Right lobe of liver (tissue), 6 donors: ENCODE measurements around the gene ATP1A1. TPM values are rescaled to one million over a fixed set of nuclear protein-coding genes. Genes with fewer than 3 reads are reported as not detected.

Source experiments
- ATAC-seq, 4 donors: fragments of 200-7000 bp; cut with Tn5 transposase; one replicate each; pipeline ENCODE4 v1.9.1; 2020; ENCODE audit warnings: mild to moderate bottlenecking in 4 of 4, moderate library complexity in 4 of 4
- DNase-seq, 3 donors: peaks; one replicate each; pipeline ENCODE4 v3.0.0-alpha.2; 2020
- H3K27ac ChIP-seq, 3 donors: fragments of 200-600 bp; one replicate each; pipeline ENCODE4 v1.8.0; 2022
- H3K27me3 ChIP-seq, 2 donors: fragments of 200-600 bp; one replicate each; pipeline ENCODE4 v1.8.0; 2022
- H3K36me3 ChIP-seq, 4 donors: fragments of 200-600 bp; sonication (generic) in 1 of 4; one replicate each; pipeline versions ENCODE4 v1.5.1 to v1.8.0; 2017 to 2022; ENCODE audit warnings: control low read depth in 1 of 4
- H3K4me1 ChIP-seq, 4 donors: fragments of 200-600 bp; sonication (generic) in 1 of 4; one replicate each; pipeline versions ENCODE4 v1.5.1 to v1.8.0; 2017 to 2022; ENCODE audit warnings: control low read depth in 1 of 4
- H3K4me3 ChIP-seq, 3 donors: fragments of 200-600 bp; one replicate each; pipeline ENCODE4 v1.8.0; 2022
- H3K9me3 ChIP-seq, 4 donors: fragments of 200-600 bp; sonication (generic) in 1 of 4; one replicate each; pipeline versions ENCODE4 v1.5.1 to v1.8.0; 2017 to 2022; ENCODE audit warnings: control low read depth in 1 of 4
- CTCF ChIP-seq, 4 donors: fragments of 200-600 bp in 3 of 4; fragments of 450-650 bp in 1 of 4; IDR thresholded peaks; one replicate each; pipeline versions ENCODE4 v1.5.1 to v1.8.0; 2016 to 2022; ENCODE audit warnings: antibody characterized with exemption in 4 of 4, mild to moderate bottlenecking in 2 of 4
- POLR2A ChIP-seq: fragments of 450-650 bp; IDR thresholded peaks from one replicate; pipeline ENCODE4 v1.6.1; 2017; ENCODE audit warnings: antibody characterized with exemption, mild to moderate bottlenecking
- WGBS: methylation state at CpG from one replicate; pipeline ENCODE4 v1.1.6; 2018; ENCODE audit warnings: low coverage, low lambda C conversion rate; ENCODE audit not compliant: insufficient coverage; ENCODE audit errors: missing lambda C conversion rate; 5-methylcytosine and 5-hydroxymethylcytosine counted together
- intact Hi-C, 2 donors: fragments of 100-400 bp; cut with DNase I; formaldehyde crosslinking; loops; one replicate each; pipeline versions ENCODE4 v1.11.2 to v1.14.1; 2022
- total RNA-seq, 6 experiments: library from RNA; depleted of rRNA in 2 of 6; stranded (reverse); fragments of >200 nt in 2 of 6; fragmentation: NEBNext Ultra II Directional in 3 of 6; extraction: Animal tissue kit (Norgen Biotek cat#: 25700) in 3 of 6; gene quantifications; one replicate each; pipeline versions ENCODE4 v1.1.0 to v1.2.4, GENCODE V29; 2016 to 2023
- donor health status: DM: no; HTN: yes; CAD: no.
- donor health status: DM: no; HTN: no; CAD: no.
- donor health status: DM: no; HTN: no; CAD: no.
- donor health status: DM: no; HTN: yes; CAD: no.
- donor health status: DM: no; HTN: yes; CAD: no.

Gene ATP1A1
- total RNA-seq, 6 experiments from 2014 or later: 83.6 to 153 (median 121) TPM

DNA sequence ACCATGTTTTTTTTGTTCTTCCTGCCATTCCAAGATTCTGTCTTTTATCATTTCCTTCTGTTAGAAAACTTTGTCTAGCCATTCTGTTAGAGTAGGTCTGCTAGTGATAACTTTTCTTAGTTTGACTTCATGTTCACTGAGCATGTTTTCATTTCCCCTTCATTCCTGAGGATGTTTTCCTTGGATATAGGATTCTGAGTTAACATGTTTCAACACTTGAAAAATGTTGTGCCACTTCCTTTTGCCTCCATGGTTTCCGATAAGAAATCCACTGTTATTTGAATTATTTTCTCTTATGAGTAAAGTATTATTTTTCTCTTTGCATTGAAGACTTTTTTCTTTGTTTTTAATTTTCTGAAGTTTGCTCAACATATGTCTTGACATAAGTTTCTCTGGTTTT lies 66.7 kb downstream of the ATP1A1 start:
- ATAC-seq (no peak), DNase-seq (no peak)
- no peak overlapping the region for H3K4me3 ChIP-seq
- intact Hi-C loops: no loop called here
- H3K4me1 ChIP-seq: no peaks in the 10 kb centered on the region
- no peak overlapping the region for H3K27ac ChIP-seq
- H3K9me3 ChIP-seq: no peaks in the 10 kb centered on the region
- WGBS: 67% methylated on average over 1 of the region's 1 CpG
- H3K36me3 ChIP-seq: no peaks in the 10 kb centered on the region
- no peaks in the 10 kb centered on the region for H3K27me3 ChIP-seq
- TF ChIP-seq CTCF (IDR thresholded peaks at IDR 0.05) (no peak), POLR2A (no peak)

DNA sequence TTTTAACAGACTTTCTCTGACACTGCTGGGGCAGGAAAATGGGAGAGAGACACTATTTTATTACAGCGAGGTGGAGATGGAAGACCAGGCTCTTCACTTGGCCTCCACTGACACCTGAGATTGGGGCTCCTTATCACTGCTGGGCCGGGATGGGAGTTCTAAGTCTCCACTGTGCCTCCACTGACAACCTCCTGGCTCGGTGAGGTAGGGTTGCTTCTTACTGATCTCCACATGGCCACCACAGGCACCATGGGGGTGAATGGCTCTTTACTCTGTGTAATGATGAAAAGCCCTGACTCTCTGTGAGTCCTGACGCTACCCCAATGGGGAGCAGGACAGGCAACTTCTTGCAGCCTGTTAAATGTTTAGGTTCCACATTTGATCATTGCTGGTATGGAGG lies 67.7 kb downstream of the ATP1A1 start:
- H3K9me3 ChIP-seq: no peaks in the 10 kb centered on the region
- H3K27ac ChIP-seq: no peak overlapping the region
- H3K4me3 ChIP-seq: no peak overlapping the region
- DNase-seq (no peak), ATAC-seq (no peak)
- WGBS: 80% methylated on average over 4 of the region's 4 CpGs
- no peak for TF ChIP-seq POLR2A
- no peak for TF ChIP-seq CTCF (IDR thresholded peaks at IDR 0.05)
- H3K27me3 ChIP-seq: no peaks in the 10 kb centered on the region
- intact Hi-C loops: no loop called here
- H3K4me1 ChIP-seq: no peaks in the 10 kb centered on the region
- no peaks in the 10 kb centered on the region for H3K36me3 ChIP-seq

- no peak overlapping the region for H3K4me3 ChIP-seq
- no peak for DNase-seq
- H3K27me3 ChIP-seq: no peaks in the 10 kb centered on the region
- no peaks in the 10 kb centered on the region for H3K9me3 ChIP-seq
- H3K4me1 ChIP-seq: no peaks in the 10 kb centered on the region
- WGBS: 60% methylated on average over 1 of the region's 1 CpG
- H3K27ac ChIP-seq: no peak overlapping the region
- no peak for ATAC-seq
- intact Hi-C loops: no loop called here
- no peaks in the 10 kb centered on the region for H3K36me3 ChIP-seq
- no peak for TF ChIP-seq CTCF (IDR thresholded peaks at IDR 0.05)
- TF ChIP-seq POLR2A: no peak
Measured at GRCh38 chr1:116445534-116445933, 72.5 kb downstream of the ATP1A1 start.

- no peaks in the 10 kb centered on the region for H3K9me3 ChIP-seq
- ATAC-seq (no peak), DNase-seq (no peak)
- H3K4me1 ChIP-seq: no peaks in the 10 kb centered on the region
- no peak for TF ChIP-seq CTCF (IDR thresholded peaks at IDR 0.05)
- TF ChIP-seq POLR2A: no peak
- 87% methylated on average over 3 of the region's 3 CpGs for WGBS
- intact Hi-C loops: no loop called here
- H3K36me3 ChIP-seq: no peaks in the 10 kb centered on the region
- H3K27ac ChIP-seq: no peak overlapping the region
- no peak overlapping the region for H3K4me3 ChIP-seq
- H3K27me3 ChIP-seq: no peaks in the 10 kb centered on the region
Measured at GRCh38 chr1:116446686-116447085, 73.6 kb downstream of the ATP1A1 start.

GRCh38 chr1:116448785-116449385 lies 75.8 kb downstream of the ATP1A1 start:
- no peak overlapping the region for H3K4me3 ChIP-seq
- H3K27me3 ChIP-seq: no peaks in the 10 kb centered on the region
- H3K4me1 ChIP-seq: no peaks in the 10 kb centered on the region
- WGBS: 62% methylated on average over 7 of the region's 7 CpGs
- intact Hi-C loops: no loop called here
- ATAC-seq: no peak
- DNase-seq: no peak
- H3K27ac ChIP-seq: no peak overlapping the region
- TF ChIP-seq CTCF (IDR thresholded peaks at IDR 0.05) (no peak), POLR2A (no peak)
- no peaks in the 10 kb centered on the region for H3K9me3 ChIP-seq
- H3K36me3 ChIP-seq: no peaks in the 10 kb centered on the region
